LoVo (cell line): ENCODE results near the gene PTPN18.

Experiments used
- DNase-seq: peaks from one replicate; pipeline ENCODE4 v3.0.0-alpha.2; 2016; ENCODE audit warnings: low spot score

PTPN18 gene

DNA sequence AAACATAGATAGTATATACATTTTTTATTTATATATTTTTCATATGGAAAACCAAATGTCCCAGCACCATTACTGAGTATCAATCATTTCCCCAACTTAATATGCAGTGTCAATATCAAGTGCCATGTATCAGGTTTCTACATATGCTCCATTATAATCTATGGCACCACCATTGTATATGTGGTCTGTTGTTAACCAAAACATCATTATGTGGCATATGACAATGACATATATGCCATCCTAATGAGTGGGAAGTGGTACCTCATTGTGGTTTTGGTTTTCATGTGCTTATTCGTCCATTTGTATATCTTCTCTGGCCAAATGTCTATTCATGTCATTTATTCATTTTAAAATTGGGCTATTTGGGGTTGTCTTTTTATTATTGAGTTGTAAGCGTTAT, 9.2 kb downstream of the PTPN18 start:
- DNase-seq: no peak

DNA sequence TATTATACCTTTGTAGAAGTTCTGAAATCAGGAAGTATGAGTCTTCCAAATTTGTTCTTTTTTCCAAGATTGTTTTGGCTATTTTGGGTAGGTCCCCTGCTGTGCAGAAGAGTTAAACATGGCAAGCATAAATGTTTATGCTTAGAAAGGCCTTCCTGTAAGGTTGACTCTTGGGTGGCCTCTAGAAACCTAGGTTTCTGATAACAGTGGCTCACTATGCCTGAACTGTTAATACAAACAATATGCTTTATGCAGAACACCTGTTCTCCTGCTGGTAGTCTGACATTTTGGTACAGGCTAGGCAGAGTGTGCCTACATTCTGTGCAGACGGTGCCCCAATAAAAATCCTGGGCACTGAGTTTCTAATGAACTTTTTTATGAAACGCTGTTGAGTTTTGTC, 10.1 kb downstream of the PTPN18 start:
- no peak for DNase-seq

DNA sequence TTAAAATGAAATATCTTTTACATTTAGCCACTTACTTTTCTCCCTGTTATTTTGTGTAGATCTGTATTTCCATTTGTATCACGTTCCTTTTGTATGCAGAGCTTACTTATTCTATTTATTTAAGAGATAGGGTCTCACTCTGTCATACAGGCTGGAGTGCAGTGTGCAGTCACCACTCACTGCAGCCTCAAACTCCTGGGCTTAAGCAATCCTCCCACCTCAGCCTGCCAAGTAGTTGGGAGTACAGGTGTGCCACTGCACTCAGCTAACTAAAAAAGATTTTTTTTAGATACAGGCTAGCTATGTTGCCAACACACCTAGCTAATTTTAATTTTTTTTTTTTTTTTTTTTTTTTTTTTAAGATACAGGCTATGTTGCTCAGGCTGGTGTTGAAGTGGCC, 10.9 kb downstream of the PTPN18 start:
- no peak for DNase-seq

DNA sequence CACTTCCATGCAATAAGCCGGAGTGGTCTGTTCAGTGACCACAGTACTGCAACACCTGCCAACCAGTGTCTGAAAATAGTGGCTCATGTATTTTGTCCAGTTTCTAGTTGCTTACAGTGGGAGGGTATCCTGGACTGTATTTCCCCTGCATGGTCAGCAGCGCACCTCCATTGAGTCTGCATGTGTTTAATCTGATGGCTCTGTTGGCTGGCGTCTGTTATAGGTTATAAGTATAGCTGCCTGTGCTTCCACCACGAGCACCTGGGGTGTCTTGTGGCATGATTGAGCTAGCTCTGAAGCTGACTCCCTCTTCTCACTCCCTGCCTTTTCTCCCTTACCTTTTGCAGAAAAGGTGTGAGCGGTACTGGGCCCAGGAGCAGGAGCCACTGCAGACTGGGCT, 12.9 kb downstream of the PTPN18 start:
- no peak for DNase-seq

DNA sequence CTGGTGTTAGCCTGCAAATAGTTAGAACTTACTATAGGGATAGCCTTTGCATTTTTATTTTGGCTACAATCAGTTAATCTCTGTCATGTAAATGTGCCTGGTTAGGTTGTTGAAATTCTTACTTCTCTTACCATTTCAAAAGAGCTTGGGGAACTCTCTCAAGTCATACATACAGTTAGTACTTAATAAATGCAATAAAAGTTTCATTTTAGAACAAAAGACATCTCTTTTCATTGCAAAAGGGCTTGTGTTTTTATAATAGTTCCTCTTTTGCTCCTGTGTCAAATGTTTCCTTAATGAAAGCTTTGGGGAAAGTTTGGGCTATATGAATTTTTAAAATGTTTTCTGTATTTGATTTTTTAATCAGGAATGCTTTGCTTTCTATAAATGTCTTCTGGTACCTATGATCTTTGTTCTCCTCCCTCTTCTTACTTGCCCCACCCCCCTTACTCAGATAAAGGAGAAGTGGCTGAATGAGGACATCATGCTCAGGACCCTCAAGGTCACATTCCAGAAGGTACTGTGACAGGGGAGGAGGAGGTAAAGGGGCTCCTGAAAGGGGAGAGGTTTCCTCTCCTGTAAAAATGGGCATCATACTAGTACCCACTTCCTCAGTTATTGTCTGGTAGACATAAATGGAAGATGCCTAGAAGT, 13.6 kb downstream of the PTPN18 start:
- DNase-seq: no peak

DNA sequence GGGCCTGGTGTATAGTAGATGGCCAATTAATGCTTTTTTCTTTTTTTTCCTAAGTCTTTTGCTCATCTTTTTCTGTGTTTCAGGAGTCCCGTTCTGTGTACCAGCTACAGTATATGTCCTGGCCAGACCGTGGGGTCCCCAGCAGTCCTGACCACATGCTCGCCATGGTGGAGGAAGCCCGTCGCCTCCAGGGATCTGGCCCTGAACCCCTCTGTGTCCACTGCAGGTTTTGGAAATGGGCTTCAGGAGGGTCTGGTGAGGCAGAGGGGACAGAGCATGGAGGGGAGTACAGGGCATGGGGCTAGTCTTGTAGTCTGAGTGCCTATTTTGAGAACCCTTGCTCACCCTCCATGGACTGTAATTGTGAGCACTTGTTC, 14.1 kb downstream of the PTPN18 start:
- DNase-seq: no peak

DNA sequence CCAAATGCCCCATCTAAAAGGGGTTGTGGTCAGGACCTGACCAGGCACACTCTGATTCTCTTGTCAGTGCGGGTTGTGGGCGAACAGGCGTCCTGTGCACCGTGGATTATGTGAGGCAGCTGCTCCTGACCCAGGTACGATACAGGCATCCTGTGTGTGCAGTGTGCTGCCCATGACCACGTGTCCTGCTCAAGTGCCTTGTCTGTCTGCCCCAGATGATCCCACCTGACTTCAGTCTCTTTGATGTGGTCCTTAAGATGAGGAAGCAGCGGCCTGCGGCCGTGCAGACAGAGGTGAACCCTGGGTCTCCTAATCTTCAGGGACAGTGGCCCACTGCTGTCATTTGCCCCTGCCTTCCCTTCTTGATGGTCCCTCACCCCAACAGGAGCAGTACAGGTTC, 14.6 kb downstream of the PTPN18 start:
- no peak for DNase-seq

DNA sequence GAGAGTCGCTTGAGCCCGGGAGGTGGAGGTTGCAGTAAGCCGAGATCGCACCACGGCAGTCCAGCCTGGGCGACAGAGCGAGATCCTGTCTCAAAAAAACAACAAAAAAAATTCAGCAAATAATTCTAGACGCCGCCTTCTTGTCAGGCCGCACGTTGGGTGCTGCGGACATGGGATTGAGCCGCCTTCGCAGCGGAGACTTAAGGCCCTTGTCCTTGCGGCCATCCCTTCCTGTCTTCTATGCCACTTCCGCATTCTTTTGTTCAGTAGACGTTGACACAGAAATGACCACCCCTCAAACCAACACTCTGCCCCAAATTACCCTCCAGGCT, 15.8 kb downstream of the PTPN18 start:
- no peak for DNase-seq

DNA sequence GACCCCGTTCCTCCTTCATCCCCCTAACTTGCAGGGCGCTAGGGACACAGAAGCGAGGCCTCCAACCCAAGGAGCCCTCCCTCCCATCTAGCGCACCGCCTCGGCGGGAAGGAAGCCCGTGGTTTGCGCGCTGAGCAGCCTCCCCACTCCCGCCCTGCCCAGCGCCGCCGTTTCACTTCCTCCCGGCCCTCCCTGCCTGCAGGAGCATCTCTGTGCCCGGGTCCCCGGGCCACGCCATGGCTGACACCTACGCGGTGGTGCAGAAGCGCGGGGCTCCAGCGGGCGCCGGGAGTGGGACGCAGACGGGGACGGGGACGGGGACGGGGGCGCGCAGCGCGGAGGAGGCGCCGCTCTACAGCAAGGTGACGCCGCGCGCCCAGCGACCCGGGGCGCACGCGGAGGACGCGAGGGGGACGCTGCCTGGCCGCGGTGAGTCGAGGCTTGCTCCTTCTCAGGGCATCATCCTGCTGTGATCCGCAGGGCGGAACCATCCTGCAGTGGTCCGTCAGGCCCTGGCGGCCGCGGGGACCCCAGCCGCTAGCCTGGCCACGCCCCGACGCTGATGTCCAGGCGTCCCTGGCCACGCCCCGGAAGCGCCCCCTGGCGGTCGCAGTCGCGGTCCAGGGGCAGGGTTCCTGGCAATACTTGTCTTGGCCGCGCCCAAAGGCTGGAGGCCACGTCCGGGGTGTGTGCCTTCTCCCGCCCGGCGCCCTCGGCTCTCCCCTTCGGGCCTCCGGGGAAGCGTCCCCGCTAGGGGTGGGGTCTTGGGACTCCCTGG, 16.4 kb downstream of the PTPN18 start:
- DNase-seq: peak; percentile 85

DNA sequence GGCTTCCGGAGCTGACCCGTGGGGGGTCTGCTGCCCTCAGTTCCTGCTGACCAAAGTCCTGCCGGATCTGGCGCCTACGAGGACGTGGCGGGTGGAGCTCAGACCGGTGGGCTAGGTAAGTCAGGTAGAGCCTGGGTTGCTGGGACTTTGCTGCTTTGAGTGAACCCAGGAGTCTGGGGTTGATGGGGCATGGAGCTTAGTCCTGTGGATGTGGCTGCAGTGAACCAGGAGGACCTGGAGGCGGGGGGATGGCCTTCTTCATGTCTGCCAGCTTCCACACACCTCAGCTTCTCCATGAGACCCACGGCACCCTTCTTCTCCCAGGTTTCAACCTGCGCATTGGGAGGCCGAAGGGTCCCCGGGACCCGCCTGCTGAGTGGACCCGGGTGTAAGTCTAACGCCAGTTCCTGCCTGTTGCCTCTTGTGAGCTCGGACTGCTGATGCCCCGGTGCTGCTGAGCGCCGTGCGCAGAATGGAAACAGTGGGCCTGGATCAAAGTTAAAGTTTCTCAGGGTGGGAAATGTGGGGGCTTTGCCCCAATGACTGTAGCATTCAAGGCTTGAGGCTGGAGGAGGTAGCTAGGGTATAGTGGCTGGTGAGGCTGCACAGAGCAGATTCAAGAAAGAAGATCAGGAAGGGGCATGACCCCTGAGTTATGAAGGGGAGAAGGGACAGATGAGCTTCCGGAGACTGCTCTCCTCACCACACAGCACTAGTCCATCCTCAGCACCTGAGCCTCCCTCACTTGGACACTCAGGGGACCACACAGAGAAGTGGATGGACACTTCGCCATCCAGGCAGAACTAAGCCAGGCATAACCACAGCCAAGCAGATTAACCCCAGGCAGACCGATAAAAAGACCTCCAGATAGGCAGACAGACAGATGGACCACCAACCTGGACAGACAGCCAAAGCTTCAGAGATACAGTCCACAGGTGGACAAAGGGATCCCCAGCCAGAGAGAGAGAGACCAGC, 17.3 kb downstream of the PTPN18 start:
- DNase-seq: no peak

DNA sequence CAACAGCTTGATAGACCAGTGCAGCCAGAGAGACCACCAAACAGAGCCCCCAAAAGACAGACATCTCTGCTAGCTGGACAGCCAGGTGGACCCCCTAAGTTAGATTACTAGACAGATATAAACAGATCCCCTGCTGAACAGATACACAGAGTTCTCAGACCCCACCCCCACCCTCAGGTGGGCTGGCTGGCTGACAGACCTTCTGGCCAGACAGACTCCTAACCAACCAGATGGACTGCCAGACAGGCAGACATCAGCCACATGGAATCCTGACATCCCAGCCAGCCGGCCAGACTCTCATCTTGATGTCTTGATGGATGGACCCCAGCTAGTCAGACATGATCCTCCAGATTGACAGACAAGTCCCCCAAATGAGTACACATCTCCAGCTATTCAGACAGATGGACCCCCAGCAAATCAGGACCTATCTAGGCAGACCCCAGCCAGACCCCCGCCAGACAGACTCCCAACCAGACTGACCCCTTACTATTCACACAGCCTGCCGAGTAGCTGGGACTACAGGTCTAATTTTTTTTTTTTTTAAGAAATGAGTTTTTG, 18.0 kb downstream of the PTPN18 start:
- DNase-seq: no peak

DNA sequence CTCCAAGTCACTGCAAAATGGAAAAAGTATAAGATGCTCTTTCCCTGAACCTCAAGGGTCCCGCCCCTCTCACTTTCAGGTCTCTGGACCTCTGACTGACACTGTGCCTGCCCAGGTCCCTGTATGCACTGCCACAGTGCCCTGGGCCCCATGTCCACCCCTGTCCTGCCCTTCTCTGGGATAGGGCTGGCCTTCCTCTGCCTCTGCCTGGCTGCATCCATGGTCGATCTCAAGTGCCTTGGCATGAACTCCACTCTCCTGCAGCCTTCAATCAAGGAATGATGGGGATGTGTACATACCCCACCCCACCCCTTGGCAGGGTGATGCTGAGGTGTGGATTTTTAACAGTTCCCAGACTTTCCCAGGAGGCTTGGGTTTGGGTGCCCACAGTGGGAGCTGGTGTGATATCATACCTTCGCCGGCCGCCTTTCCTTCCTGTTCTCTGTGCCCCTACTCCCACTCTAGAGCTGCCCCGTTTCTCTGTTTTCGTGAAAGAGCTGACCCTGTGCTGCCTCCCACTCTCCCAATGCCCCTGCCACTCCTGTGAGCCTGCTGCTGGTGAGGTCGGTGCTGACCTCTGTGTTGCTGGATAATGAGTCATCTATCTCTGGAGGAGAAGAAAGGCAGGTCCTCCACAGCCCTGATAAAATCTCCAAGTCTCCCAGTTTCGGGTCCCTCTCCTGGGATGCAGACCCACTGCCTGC, 18.9 kb downstream of the PTPN18 start:
- no peak for DNase-seq

DNA sequence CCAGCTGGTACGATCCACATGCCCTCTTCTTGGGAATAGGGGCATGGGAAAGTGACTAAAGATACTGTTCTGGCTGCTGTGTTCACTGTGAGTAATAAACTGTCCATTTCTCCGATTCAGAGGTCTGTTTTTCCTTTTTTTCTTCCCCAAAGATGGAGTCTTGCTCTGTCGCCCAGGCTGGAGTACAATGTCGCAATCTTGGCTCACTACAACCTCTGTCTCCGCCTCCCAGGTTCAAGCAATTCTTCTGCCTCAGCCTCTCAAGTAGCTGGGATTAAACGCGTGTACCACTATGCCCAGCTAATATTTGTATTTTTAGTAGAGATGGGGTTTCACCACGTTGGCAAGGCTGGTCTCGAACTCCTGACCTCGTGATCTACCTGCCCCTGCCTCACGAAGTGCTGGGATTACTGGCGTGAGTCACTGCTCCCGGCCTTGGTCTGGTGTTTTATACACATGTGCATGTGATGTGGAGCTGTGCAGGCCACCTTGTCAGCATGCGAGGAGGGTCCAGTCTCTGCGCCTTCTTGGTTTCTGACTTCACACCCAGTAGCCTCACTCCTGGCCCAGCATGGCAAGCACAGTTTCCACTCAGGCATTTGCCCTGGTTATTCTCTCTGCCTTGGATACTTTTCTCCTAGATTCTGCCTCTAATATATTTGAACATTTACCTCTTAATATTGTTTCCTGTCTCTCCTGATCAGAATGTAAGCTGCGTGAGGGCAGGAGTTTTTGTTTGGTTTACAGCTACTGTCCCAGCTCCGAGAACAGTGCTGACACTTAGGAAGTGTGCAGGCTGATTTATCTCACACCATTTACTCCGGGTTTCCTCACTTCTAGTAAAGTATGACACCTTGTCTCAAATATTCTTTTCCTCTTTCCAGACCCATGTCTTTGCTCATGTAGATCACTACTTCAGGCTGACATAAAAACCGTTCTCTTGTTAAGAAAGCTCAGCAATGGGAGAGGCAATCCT, 19.7 kb downstream of the PTPN18 start:
- no peak for DNase-seq

DNA sequence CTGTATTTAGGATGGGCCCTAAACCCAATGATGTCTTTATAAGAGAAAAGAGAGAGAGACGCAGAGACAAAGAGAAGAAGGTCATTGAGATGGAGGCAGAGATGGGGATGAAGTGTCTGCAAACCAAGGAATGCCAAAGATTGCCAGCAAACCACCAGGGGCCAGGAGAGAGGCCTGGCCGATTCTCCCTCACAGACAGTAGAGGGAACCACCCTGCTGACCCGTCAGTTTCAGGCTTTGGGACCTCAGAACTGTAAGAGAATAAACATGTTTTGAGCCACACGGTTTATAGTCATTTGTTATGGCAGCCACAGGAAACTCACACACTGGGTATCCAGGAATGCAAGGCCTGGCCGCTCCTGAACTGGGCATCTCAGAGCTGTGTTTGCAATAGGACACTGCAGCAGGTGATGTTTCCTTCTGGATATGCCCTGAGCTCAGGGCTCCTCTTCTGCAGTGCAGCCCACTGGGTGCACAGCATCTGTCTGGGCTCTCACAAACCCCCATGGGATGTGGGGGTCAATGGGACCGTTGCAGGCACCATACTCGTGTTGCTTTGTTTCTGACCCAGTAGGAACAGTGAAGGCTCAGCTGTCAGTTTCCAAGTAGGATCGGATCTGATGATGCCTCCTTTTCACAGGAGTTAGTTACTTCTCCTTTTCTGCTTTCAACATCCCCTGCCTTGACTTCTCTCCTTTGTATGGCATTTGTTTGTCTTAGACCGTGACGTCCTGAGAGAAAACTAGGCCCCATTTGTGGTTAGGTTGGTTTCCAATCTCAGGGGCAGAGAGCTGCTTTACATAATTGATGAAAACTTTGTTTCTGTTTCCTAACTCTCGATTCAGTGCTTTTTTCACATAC, 20.8 kb downstream of the PTPN18 start:
- DNase-seq: no peak

DNA sequence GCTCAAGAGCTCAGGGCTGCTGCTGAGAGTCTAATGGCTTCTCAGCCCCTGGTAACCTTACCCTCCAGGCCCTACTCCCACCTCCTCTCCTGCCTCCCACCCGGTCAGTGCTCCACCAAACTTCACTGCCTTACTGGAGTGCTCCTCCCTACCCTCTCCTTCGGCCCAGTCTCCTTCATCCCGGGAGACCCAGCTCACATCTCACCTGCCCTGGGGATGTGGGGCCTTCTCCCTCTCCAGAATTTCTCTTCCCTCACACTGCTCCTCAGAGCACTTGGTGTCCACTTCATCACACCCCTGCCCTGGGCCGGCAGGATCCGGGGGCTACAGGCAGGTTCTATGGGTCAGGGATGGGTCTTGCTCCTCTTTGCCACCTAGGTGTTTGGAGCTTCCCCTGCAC, 21.6 kb downstream of the PTPN18 start:
- no peak for DNase-seq

DNA sequence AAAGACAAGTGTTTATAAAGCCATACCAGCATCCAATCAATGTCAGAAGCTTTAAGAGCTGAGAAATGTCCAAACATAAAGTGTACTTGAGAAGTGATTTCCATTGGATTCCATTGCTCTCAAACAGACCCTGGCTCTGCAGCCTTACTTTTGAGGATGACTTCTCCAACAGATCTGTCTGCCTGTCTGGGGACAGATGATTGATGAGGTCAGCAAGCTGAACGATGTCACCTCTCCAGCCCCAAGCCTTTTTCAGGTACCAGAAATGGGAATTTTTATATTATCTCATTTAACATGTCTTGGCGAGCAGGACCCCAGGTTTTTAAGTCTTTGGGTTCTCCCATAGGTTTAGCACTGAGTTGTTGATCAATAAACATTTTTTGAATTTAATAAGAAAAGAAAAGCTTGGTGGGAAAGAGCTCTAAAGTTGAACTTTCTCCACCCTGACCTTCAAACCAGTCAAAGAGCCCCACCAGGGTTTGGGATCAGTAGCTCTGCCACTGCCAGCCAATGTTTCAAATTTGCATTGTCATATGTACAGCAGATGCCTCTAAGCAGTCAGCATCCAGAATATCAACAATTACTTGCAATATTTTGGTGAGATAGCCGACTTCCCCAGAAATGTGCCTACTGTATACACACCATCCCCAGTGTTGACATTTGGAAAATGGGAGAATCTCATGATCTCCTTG, 22.5 kb downstream of the PTPN18 start:
- no peak for DNase-seq

DNA sequence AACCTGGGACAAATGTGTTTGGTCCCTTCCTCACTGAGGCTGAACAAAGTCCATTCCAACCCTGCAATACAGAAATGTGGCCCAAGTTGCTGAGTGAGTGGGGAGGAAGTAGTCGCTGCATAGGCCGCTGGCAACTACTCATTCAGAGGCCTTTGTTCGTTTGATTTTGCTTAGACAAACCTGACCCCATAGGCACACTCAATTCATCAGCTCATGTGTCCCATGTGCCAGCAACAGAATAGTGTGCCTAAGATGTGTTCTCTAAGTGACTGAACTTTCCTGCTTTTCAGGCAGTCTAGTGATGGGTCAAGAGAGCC, 23.0 kb downstream of the PTPN18 start:
- no peak for DNase-seq

DNA sequence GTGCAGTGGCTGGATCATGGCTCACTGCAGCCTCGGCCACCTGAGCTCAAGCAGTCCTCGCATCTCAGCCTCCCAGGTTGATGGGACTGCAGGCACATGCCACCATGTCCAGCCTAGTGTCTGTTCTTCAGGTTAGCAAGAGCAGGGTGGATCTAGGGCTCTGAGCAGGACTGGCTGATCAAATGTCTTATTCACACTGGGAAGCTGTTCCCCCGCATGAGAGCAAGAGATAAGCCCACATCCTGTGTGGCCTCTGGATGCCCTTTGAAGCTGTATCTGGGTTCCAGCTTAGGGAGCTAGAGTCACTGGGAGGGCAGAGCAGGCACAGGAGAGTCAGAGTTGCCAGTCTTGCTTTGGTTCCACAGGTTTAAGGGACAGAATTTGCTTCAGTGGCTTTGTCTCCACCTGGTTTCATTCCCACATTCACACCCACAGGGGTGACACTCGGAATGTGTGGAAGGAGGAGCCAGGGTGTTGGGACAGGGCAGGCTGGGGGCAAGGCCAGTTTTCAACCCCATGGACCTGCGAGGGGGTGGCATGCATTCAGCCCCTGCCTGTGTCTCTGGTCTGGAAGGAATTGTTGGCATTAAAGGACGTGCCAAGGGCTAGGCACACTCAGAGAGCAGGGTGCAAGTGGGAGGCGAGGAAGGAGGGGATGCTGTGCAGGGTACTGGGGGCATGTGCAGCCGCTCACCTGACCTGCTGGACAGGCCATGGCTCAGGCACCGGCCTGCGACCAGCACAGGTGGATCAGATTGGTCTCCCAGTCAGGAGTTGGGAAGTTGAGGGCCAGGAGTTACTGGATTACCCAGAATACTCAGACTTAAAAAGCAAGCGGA, 24.5 kb downstream of the PTPN18 start:
- no peak for DNase-seq
